SK-N-MC (cell line): Measurements from ENCODE around the gene IFIT1B.

Source experiments
- EZH2 ChIP-seq: fragments of 200-600 bp; sonication (generic); IDR thresholded peaks from one replicate; pipeline ENCODE4 v1.6.1; 2017; ENCODE audit warnings: antibody characterized with exemption
- FOXP2 ChIP-seq: optimal IDR thresholded peaks from 2 replicates; pipeline ENCODE3; 2011; ENCODE audit warnings: mild to moderate bottlenecking, moderate library complexity; ENCODE audit not compliant: insufficient read depth; ENCODE audit errors: extremely low read length, control extremely low read depth
- POLR2AphosphoS5 ChIP-seq: IDR thresholded peaks from 2 replicates; pipeline ENCODE4 v1.6.1; 2012; ENCODE audit warnings: mild to moderate bottlenecking, low read depth, low read length, borderline replicate concordance

DNA sequence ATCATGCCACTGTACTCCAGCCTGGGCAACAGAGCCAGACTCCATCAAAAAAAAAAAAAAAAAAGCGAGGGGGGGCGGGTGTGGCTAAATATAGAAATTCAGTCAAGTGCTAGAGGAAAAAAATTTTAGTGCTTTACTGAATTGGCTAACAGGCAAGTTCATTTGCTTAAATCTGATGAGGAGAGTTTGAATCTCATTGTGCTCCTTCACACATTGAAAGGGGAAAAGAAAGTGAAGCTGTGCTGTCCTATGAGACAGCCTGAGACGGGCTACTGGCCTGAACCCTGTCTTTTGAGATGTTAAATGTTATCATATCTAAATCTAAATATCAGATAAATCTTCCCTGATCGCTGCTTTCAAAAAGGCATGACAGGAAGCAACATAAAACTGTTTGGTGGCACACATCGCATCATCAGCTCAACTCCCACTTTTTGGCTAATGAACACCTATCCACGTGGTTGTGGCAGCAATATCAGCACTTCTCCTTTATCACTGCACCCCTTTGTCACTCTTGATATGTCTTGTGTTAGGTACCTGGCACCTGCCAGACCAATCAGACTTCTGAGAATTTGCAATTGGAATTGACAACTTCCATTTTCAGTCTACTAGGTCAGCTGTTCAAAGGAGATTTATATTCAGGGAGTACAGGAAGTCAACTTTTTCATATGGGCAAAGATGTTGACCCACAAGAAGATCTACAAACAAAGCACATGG lies 14.0 kb upstream of the IFIT1B start:
- TF ChIP-seq EZH2, result no peak
- TF ChIP-seq POLR2AphosphoS5, result no peak
- TF ChIP-seq FOXP2, result no peak
